A172 (cell line): Measurements from ENCODE around the gene GHRH. TPM values are rescaled to one million over a fixed set of nuclear protein-coding genes. Genes with fewer than 3 reads are reported as not detected.

Source experiments
- DNase-seq: peaks from one replicate; pipeline ENCODE4 v3.0.0-alpha.2; 2015; ENCODE audit warnings: low spot score
- total RNA-seq: library from RNA; depleted of rRNA; stranded (reverse); fragments of >200 nt; shearing (Covaris generic); gene quantifications from 2 replicates; pipeline ENCODE4 v1.2.3, GENCODE V29; 2014; rRNA removed

Gene GHRH
- total RNA-seq, 1 experiment from 2014 or later, result not detected

GRCh38 chr20:37205130-37205529, 56.5 kb downstream of the GHRH start:
- DNase-seq, result no peak

- no peak for DNase-seq
These were observed 57.6 kb downstream of the GHRH start for GRCh38 chr20:37204056-37204455.

- peak; percentile 94 for DNase-seq
These were observed 59.2 kb downstream of the GHRH start for GRCh38 chr20:37202267-37202943.

- DNase-seq, result no peak
These were observed 59.8 kb downstream of the GHRH start for GRCh38 chr20:37201827-37202162.

Other genes with a start within 250 kb of the GHRH start
- 14.7 and 17.1 TPM in 2 replicates for gene RBL1, start 165.8 kb downstream of the GHRH start, total RNA-seq
- 262 and 264 TPM in 2 replicates for gene RPN2, start 82.5 kb downstream of the GHRH start, total RNA-seq
- 1.3 and 9.3 TPM in 2 replicates for gene MROH8, start 82.3 kb downstream of the GHRH start, total RNA-seq
- gene MANBAL, start 27.8 kb upstream of the GHRH start, total RNA-seq, result 11.8 and 15.7 TPM in 2 replicates
- gene SRC, start 84.3 kb upstream of the GHRH start, total RNA-seq, result 15.3 and 17.8 TPM in 2 replicates